Measurements from ENCODE around the gene MYO5B. TPM values are rescaled to one million over a fixed set of nuclear protein-coding genes. Genes with fewer than 3 reads are reported as not detected.

The MYO5B gene
- total RNA-seq, 2 experiments from 2014 or later: not detected

GRCh38 chr18:50011813-50012435 is 183.0 kb downstream of the MYO5B start:
- no peaks in the 10 kb centered on the region for H3K36me3 Mint-ChIP-seq (ENCODE audit: low read depth)
- H3K27ac Mint-ChIP-seq: no peak overlapping the region
- H3K9me3 Mint-ChIP-seq: no peaks in the 10 kb centered on the region
- no peak for ATAC-seq (ENCODE audit: poor library complexity)
- no peaks in the 10 kb centered on the region for H3K9me3 ChIP-seq (ENCODE audit: control insufficient read depth in 1 of 2, insufficient read depth in 1 of 2, low read length in 2 of 2)
- ChIA-PET POLR2A (no interaction called here), CTCF (interaction anchor here (1.2 kb wide), 1 partner anchor 345 kb away, joined by 4 read pairs; no protein-coding TSS in a partner anchor)
- intact Hi-C loops (cut with DNase I, micrococcal nuclease): loop anchor here in 1 of 2 experiments (5.0 kb wide), 2 partner anchors 50 to 345 kb away; no protein-coding TSS in a partner anchor
- H3K36me3 ChIP-seq (ENCODE audit: insufficient read depth, low read length): no peaks in the 10 kb centered on the region
- H3K4me3 ChIP-seq (ENCODE audit: low read length): no peak overlapping the region
- TF ChIP-seq CTCF (IDR thresholded peaks at IDR 0.05): no peak
- peaks cover 0 to 4% of the 10 kb centered on the region in 2 experiments for H3K27me3 ChIP-seq (ENCODE audit: control insufficient read depth in 1 of 2, insufficient read depth in 2 of 2, low read length in 2 of 2)
- H3K4me3 Mint-ChIP-seq: no peak overlapping the region
- no peaks in the 10 kb centered on the region for H3K4me1 ChIP-seq (ENCODE audit: insufficient read depth, low read length)
- no peaks in the 10 kb centered on the region for H3K27me3 Mint-ChIP-seq
- no peak for DNase-seq
- H3K4me1 Mint-ChIP-seq (ENCODE audit: low read depth): no peaks in the 10 kb centered on the region
- H3K27ac ChIP-seq (ENCODE audit: low read depth in 1 of 2, low read length in 2 of 2): no peak overlapping the region

- POLR2A ChIA-PET: no interaction called here
- peak; percentile 64 for ATAC-seq (ENCODE audit: poor library complexity)
- H3K36me3 Mint-ChIP-seq (ENCODE audit: low read depth): no peaks in the 10 kb centered on the region
These were observed 185.1 kb downstream of the MYO5B start for GRCh38 chr18:50009773-50010335.

DNA sequence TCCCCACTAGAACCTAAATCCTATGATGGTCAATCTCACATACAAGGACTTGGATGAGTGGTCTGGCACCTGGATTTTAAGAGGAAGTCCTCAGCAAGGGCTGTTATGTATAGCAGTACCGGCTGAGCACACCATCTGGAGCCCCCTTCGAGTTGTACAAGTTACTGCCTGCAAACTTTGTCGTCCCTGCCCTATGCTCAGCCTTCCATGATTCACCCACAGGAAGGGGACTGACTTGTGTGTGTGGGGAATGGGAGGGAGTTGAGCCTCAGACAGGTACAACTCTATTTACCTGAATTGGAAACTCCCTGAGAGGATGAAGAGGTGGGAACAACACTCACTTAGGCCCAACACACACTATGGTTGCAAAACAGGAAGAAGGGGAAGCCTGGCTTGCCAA is 186.6 kb downstream of the MYO5B start:
- ATAC-seq (ENCODE audit: poor library complexity) (no peak), DNase-seq (no peak)
- Histone ChIP-seq H3K4me1 (ENCODE audit: insufficient read depth, low read length) (no peaks in the 10 kb centered on the region), H3K4me3 (ENCODE audit: low read length) (no peak overlapping the region), H3K27me3 (ENCODE audit: control insufficient read depth in 1 of 2, insufficient read depth in 2 of 2, low read length in 2 of 2) (no peaks in the 10 kb centered on the region), H3K27ac (ENCODE audit: low read depth in 1 of 2, low read length in 2 of 2) (no peak overlapping the region), H3K36me3 (ENCODE audit: insufficient read depth, low read length) (no peaks in the 10 kb centered on the region), H3K9me3 (ENCODE audit: control insufficient read depth in 1 of 2, insufficient read depth in 1 of 2, low read length in 2 of 2) (no peaks in the 10 kb centered on the region)
- Mint-ChIP-seq H3K27me3 (peaks cover 6% of the 10 kb centered on the region), H3K9me3 (no peaks in the 10 kb centered on the region), H3K4me3 (no peak overlapping the region), H3K4me1 (ENCODE audit: low read depth) (no peaks in the 10 kb centered on the region), H3K27ac (no peak overlapping the region), H3K36me3 (ENCODE audit: low read depth) (no peaks in the 10 kb centered on the region)
- no peak for TF ChIP-seq CTCF (IDR thresholded peaks at IDR 0.05)
- intact Hi-C loops (cut with DNase I, micrococcal nuclease): no loop called here
- ChIA-PET POLR2A (no interaction called here), CTCF (no interaction called here)

More at GRCh38 chr18:50009773-50010335, 185.1 kb downstream of the MYO5B start:
- no peaks in the 10 kb centered on the region for H3K4me1 Mint-ChIP-seq (ENCODE audit: low read depth)
- no peaks in the 10 kb centered on the region for H3K4me1 ChIP-seq (ENCODE audit: insufficient read depth, low read length)
- H3K27ac ChIP-seq (ENCODE audit: low read depth in 1 of 2, low read length in 2 of 2): no peak overlapping the region
- no peak overlapping the region for H3K4me3 Mint-ChIP-seq
- H3K27me3 Mint-ChIP-seq: no peaks in the 10 kb centered on the region
- no peaks in the 10 kb centered on the region for H3K36me3 ChIP-seq (ENCODE audit: insufficient read depth, low read length)
- TF ChIP-seq CTCF (IDR thresholded peaks at IDR 0.05): peak; percentile 41
- CTCF ChIA-PET: no interaction called here
- H3K27ac Mint-ChIP-seq: no peak overlapping the region
- DNase-seq: peak in 13 of 14 experiments; percentile 1 to 71 (median 24)
- H3K9me3 Mint-ChIP-seq: no peaks in the 10 kb centered on the region
- intact Hi-C loops (cut with DNase I, micrococcal nuclease): loop anchor here in 1 of 2 experiments (5.0 kb wide), 2 partner anchors 48 to 347 kb away; no protein-coding TSS in a partner anchor
- H3K4me3 ChIP-seq (ENCODE audit: low read length): no peak overlapping the region
- no peaks in the 10 kb centered on the region for H3K9me3 ChIP-seq (ENCODE audit: control insufficient read depth in 1 of 2, insufficient read depth in 1 of 2, low read length in 2 of 2)
- no peaks in the 10 kb centered on the region for H3K27me3 ChIP-seq (ENCODE audit: control insufficient read depth in 1 of 2, insufficient read depth in 2 of 2, low read length in 2 of 2)
